ENCODE data around the gene C3AR1. TPM values are rescaled to one million over a fixed set of nuclear protein-coding genes. Genes with fewer than 3 reads are reported as not detected.
"Not testable (repeated sequence)": the region's sequence is repeated elsewhere in the genome, so short reads cannot be mapped to it uniquely, and the experiment has no call there.

The C3AR1 gene
- total RNA-seq (2014; rRNA removed; shearing (Covaris generic); ENCODE audit: low replicate concordance): not detected in 2 replicates

- in situ Hi-C loops (cut with HindIII; ENCODE audit: low pct_unique_long_range_greater_than_20kb, low sequenced_read_pairs): no loop called here
These were observed at the start of gene C3AR1 for GRCh38 chr12:8065991-8066594. C3AR1 (minus strand) TSS chr12:8066359; CDS start chr12:8060185, 6,174 bp downstream.

GRCh38 chr12:8113117-8113516, 47.0 kb upstream of the C3AR1 start:
- DNase-seq (ENCODE audit: low read depth); in situ Hi-C loops (cut with HindIII; ENCODE audit: low pct_unique_long_range_greater_than_20kb, low sequenced_read_pairs): not testable (repeated sequence)

More at GRCh38 chr12:8065991-8066594, at the start of gene C3AR1:
- DNase-seq (ENCODE audit: low read depth): no peak

- DNase-seq (ENCODE audit: low read depth): peak; percentile 55
- in situ Hi-C loops (cut with HindIII; ENCODE audit: low pct_unique_long_range_greater_than_20kb, low sequenced_read_pairs): no loop called here
These were observed 42.7 kb upstream of the C3AR1 start for GRCh38 chr12:8108808-8109398.

- no peak for DNase-seq (ENCODE audit: low read depth)
- in situ Hi-C loops (cut with HindIII; ENCODE audit: low pct_unique_long_range_greater_than_20kb, low sequenced_read_pairs): no loop called here
These were observed 33.1 kb upstream of the C3AR1 start for GRCh38 chr12:8099235-8099634.

GRCh38 chr12:8096281-8096915, 30.2 kb upstream of the C3AR1 start:
- DNase-seq (ENCODE audit: low read depth): no peak
- in situ Hi-C loops (cut with HindIII; ENCODE audit: low pct_unique_long_range_greater_than_20kb, low sequenced_read_pairs): no loop called here

- no peak for DNase-seq (ENCODE audit: low read depth)
- in situ Hi-C loops (cut with HindIII; ENCODE audit: low pct_unique_long_range_greater_than_20kb, low sequenced_read_pairs): no loop called here
These were observed 27.1 kb upstream of the C3AR1 start for GRCh38 chr12:8093291-8093690.

- in situ Hi-C loops (cut with HindIII; ENCODE audit: low pct_unique_long_range_greater_than_20kb, low sequenced_read_pairs): no loop called here
- no peak for DNase-seq (ENCODE audit: low read depth)
These were observed 23.6 kb upstream of the C3AR1 start for GRCh38 chr12:8089716-8090115.

GRCh38 chr12:8089277-8089676, 23.1 kb upstream of the C3AR1 start:
- in situ Hi-C loops (cut with HindIII; ENCODE audit: low pct_unique_long_range_greater_than_20kb, low sequenced_read_pairs); DNase-seq (ENCODE audit: low read depth): not testable (repeated sequence)

- in situ Hi-C loops (cut with HindIII; ENCODE audit: low pct_unique_long_range_greater_than_20kb, low sequenced_read_pairs): no loop called here
- no peak for DNase-seq (ENCODE audit: low read depth)
These were observed 22.4 kb upstream of the C3AR1 start for GRCh38 chr12:8088574-8088973.

- DNase-seq (ENCODE audit: low read depth): no peak
- in situ Hi-C loops (cut with HindIII; ENCODE audit: low pct_unique_long_range_greater_than_20kb, low sequenced_read_pairs): no loop called here
These were observed 21.5 kb upstream of the C3AR1 start for GRCh38 chr12:8087666-8088065.

- DNase-seq (ENCODE audit: low read depth); in situ Hi-C loops (cut with HindIII; ENCODE audit: low pct_unique_long_range_greater_than_20kb, low sequenced_read_pairs): not testable (repeated sequence)
These were observed 18.2 kb upstream of the C3AR1 start for GRCh38 chr12:8084351-8084750.

- in situ Hi-C loops (cut with HindIII; ENCODE audit: low pct_unique_long_range_greater_than_20kb, low sequenced_read_pairs): no loop called here
- DNase-seq (ENCODE audit: low read depth): no peak
These were observed 16.6 kb upstream of the C3AR1 start for GRCh38 chr12:8082808-8083100.

- in situ Hi-C loops (cut with HindIII; ENCODE audit: low pct_unique_long_range_greater_than_20kb, low sequenced_read_pairs): no loop called here
- peak; percentile 10 for DNase-seq (ENCODE audit: low read depth)
These were observed 15.2 kb upstream of the C3AR1 start for GRCh38 chr12:8081251-8081920.

GRCh38 chr12:8080120-8080519, 14.0 kb upstream of the C3AR1 start:
- DNase-seq (ENCODE audit: low read depth): no peak
- in situ Hi-C loops (cut with HindIII; ENCODE audit: low pct_unique_long_range_greater_than_20kb, low sequenced_read_pairs): no loop called here

GRCh38 chr12:8078916-8079315, 12.8 kb upstream of the C3AR1 start:
- in situ Hi-C loops (cut with HindIII; ENCODE audit: low pct_unique_long_range_greater_than_20kb, low sequenced_read_pairs): no loop called here
- DNase-seq (ENCODE audit: low read depth): no peak

- in situ Hi-C loops (cut with HindIII; ENCODE audit: low pct_unique_long_range_greater_than_20kb, low sequenced_read_pairs): no loop called here
- peak; percentile 29 for DNase-seq (ENCODE audit: low read depth)
These were observed 12.2 kb upstream of the C3AR1 start for GRCh38 chr12:8078398-8078797.

GRCh38 chr12:8077207-8077606, 11.0 kb upstream of the C3AR1 start:
- in situ Hi-C loops (cut with HindIII; ENCODE audit: low pct_unique_long_range_greater_than_20kb, low sequenced_read_pairs): no loop called here

GRCh38 chr12:8076366-8076765, 10.2 kb upstream of the C3AR1 start:
- DNase-seq (ENCODE audit: low read depth): no peak
- in situ Hi-C loops (cut with HindIII; ENCODE audit: low pct_unique_long_range_greater_than_20kb, low sequenced_read_pairs): no loop called here

More at GRCh38 chr12:8077207-8077606, 11.0 kb upstream of the C3AR1 start:
- peak; percentile 34 for DNase-seq (ENCODE audit: low read depth)

- in situ Hi-C loops (cut with HindIII; ENCODE audit: low pct_unique_long_range_greater_than_20kb, low sequenced_read_pairs): no loop called here
- no peak for DNase-seq (ENCODE audit: low read depth)
These were observed 9.8 kb upstream of the C3AR1 start for GRCh38 chr12:8075935-8076334.

All from Caki2 (cell line).